T-helper 1 cell (primary cell): ENCODE measurements around the gene TET2.

Experiments
- DNase-seq, 5 donors: peaks; one replicate each; pipeline ENCODE4 v3.0.0-alpha.2; 2012 to 2020

Gene TET2

DNA sequence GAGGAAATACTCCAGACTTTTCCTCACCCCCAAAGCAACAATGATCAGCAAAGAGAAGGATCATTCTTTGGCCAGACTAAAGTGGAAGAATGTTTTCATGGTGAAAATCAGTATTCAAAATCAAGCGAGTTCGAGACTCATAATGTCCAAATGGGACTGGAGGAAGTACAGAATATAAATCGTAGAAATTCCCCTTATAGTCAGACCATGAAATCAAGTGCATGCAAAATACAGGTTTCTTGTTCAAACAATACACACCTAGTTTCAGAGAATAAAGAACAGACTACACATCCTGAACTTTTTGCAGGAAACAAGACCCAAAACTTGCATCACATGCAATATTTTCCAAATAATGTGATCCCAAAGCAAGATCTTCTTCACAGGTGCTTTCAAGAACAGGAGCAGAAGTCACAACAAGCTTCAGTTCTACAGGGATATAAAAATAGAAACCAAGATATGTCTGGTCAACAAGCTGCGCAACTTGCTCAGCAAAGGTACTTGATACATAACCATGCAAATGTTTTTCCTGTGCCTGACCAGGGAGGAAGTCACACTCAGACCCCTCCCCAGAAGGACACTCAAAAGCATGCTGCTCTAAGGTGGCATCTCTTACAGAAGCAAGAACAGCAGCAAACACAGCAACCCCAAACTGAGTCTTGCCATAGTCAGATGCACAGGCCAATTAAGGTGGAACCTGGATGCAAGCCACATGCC lies 89.7 kb downstream of the TET2 start:
- no peak for DNase-seq

DNA sequence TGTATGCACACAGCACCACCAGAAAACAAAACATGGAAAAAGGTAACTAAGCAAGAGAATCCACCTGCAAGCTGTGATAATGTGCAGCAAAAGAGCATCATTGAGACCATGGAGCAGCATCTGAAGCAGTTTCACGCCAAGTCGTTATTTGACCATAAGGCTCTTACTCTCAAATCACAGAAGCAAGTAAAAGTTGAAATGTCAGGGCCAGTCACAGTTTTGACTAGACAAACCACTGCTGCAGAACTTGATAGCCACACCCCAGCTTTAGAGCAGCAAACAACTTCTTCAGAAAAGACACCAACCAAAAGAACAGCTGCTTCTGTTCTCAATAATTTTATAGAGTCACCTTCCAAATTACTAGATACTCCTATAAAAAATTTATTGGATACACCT lies 90.2 kb downstream of the TET2 start:
- DNase-seq = no peak

DNA sequence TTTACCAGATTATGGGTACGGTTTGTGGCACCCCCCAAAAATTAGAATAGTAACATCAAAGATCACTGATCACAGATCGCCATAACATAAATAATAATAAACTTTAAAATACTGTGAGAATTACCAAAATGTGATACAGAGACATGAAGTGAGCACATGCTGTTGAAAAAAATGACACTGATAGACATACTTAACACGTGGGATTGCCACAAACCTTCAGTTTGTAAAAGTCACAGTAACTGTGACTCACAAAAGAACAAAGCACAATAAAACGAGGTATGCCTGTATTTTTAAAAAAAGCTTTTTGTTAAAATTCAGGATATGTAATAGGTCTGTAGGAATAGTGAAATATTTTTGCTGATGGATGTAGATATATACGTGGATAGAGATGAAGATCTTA lies 93.4 kb downstream of the TET2 start:
- no peak for DNase-seq

DNA sequence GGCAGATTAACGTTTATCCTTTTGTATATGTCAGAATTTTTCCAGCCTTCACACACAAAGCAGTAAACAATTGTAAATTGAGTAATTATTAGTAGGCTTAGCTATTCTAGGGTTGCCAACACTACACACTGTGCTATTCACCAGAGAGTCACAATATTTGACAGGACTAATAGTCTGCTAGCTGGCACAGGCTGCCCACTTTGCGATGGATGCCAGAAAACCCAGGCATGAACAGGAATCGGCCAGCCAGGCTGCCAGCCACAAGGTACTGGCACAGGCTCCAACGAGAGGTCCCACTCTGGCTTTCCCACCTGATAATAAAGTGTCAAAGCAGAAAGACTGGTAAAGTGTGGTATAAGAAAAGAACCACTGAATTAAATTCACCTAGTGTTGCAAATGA lies 94.8 kb downstream of the TET2 start:
- no peak for DNase-seq

DNA sequence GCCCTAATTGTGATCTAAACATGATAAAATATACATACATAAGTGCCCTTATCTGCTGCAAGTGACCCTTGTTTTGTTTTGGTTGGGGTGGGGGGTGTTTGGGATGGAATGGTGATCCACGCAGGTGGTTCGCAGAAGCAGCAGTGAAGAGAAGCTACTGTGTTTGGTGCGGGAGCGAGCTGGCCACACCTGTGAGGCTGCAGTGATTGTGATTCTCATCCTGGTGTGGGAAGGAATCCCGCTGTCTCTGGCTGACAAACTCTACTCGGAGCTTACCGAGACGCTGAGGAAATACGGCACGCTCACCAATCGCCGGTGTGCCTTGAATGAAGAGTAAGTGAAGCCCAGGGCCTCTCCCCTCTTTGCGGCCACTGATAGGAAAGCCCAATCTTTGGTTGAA lies 96.8 kb downstream of the TET2 start:
- no peak for DNase-seq

DNA sequence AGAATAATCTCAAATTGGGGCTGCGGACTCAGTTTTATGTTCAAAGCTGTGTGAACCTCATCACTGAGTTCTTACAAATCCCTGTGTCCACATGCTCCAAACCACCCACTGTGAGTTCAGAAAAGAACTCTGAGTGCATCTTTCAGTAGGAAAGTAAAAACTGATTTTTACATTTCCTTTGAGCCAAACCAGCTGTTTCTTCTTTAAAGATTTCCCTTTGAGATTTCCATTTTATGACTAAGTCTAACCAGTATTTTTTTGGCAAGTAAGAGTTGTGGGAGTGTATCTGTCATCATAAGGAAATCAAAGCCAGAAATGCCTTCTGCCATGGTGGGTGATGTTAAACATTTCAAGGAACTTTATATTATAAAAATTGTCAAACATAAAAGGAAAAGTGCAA lies 100.0 kb downstream of the TET2 start:
- no peak for DNase-seq

DNA sequence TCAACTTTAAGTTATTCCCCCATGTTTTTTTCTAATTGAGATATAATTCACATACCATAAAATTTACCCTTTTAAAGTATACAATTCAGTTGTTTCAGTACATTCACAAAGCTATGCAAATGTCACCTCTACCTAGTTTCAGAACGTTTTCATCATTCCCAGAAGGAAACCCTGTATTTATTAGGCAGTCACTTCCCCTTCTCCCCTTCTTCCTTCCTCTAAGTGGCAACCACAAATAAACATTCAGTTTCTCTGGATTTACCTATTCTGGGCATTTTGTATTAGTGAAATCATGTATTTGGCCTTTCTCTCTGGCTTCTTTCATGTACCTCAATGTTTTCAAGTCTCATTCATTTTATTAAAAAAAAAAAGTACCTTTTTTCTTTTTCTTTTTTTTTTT lies 101.9 kb downstream of the TET2 start:
- no peak for DNase-seq

DNA sequence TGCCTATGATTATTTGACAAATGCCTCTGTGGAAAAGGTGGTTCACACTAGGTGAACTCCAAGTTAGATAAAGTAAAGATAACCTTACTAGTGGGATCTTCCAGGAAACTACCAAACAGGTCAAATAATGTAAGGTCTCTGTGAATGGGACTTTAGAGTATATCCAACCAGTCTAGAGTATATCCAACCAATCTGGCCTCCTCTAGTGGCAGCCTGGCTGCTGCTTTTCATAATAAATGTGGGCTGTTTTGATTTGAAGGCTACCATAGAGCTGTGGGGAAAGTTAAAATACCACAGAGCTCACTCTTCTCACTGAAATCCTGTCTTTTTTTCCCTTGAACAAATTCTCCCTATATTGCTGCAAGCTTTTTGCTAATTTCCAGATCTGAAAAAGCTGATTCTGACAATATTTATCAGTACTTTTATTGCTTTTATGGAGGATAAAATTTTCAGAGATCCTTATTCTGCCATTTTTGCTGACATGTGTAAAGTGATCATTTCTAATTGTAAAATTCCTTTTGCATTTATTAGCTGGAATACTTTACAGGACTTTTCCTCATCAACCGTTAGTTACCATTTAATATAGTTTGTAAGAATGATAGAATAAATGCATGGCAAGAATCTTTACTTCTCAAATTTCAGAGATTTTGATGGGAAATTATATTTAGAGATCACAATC lies 111.3 kb downstream of the TET2 start:
- no peak for DNase-seq

DNA sequence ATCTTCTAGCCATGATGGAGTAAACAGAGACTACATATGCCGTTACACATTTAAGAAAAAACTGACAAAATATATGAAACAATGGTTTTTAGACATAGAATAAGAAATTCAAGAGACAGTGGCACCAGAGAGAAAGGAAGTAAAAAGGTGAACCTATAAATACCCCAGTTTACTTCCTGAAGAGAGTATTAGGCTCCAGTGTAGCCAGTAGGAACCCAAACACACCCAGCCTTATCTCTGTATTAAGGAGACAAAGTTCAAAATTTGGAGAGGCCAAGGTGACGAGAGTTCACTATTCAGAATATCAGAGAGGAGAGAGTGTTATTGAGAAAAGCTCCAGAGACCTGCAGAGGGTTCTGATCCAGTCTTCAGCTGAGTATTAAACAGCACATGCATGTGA lies 119.0 kb downstream of the TET2 start:
- DNase-seq = no peak

DNA sequence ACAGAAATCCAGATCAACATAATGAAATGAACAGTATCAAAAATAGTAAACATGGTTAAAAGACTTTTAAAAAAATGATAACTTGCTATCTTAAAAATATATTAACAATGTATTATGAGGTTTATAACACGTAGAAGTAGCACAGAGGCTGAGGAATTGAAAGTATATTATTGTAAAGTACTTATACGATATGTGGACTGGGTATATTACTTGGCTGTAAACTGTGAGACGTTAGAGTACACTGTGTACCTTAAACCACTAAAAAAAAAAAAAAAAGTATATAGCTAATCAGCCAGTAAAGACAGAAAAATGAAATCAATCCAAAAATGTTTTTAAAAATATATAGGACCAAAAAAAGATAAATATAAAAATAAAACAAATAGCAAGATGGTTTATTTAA lies 120.6 kb downstream of the TET2 start:
- DNase-seq = no peak

DNA sequence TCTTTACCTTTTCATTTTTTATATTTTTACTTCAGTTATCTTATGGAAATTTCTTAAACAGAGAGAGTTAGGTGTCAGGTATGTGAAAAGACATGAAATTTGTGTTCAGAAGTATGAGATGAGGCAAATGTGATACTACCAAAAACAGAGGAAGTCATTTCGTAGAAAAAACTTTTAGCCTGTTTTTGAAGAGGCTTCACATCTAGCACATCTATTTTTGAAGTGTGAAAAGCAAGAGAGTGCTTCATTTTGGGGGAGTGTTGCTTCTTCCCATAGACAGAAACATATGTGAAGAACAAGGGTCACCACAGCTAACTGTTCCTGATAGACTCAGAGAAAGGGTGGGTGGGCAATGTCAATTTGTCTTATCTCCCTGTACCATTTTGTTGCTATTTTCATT lies 125.3 kb downstream of the TET2 start:
- DNase-seq = no peak

DNA sequence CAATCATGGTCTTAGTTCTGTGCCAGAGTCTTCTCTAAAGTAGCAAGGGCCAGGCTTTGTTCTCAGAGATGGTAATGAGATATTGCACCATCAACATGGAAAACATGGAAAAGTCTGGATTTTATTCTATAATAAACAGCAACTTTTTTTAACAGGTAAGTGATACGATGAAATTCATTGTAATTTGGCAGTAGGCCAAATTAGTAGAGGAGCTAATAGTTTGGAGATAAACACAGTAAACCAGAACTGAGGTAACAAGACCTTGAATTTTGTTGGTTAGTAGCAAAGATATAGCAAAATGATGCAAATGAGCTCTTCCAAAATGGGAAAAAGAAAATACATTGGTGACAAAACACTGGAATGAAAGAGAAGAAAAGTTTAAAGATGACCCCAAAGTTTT lies 126.6 kb downstream of the TET2 start:
- DNase-seq = no peak

DNA sequence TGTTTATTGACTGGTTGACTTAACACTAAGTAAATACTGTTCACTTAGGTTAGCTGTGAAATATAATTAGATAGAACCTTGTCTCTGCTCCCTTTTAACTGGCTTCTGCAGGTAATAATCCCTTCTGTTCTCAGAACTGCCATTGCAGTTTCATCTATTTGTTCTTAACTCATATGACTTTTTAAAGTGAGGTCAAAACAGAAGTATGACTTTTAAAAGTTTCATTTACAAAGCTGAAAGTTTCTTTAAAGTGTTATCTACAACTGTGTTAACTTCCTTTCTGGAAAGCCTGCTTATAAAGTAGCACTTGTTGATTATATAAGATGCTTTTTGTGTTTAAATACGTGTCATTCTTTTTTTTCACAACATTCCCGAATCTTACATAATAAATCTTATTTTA lies 127.4 kb downstream of the TET2 start:
- DNase-seq = peak in 1 of 5 donors; percentile 3

DNA sequence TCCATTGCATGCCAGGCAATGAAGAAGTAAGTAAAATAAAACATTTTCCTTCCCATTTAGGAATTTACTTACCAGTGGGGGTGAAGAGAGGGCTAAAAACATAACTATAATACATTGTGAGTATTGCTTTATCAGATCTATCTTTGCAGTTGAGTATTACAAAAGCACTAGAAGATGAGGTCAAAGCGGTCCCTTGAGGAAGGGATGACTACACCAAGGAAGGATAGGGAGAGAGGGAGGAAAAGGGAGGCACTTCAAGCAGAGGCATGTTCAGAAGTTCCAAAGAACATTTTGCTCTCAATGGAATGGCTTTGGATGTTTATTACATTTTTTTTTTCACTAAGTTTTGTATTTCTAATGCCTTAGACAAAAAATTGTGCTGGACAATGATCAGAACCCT lies 127.8 kb downstream of the TET2 start:
- no peak for DNase-seq

DNA sequence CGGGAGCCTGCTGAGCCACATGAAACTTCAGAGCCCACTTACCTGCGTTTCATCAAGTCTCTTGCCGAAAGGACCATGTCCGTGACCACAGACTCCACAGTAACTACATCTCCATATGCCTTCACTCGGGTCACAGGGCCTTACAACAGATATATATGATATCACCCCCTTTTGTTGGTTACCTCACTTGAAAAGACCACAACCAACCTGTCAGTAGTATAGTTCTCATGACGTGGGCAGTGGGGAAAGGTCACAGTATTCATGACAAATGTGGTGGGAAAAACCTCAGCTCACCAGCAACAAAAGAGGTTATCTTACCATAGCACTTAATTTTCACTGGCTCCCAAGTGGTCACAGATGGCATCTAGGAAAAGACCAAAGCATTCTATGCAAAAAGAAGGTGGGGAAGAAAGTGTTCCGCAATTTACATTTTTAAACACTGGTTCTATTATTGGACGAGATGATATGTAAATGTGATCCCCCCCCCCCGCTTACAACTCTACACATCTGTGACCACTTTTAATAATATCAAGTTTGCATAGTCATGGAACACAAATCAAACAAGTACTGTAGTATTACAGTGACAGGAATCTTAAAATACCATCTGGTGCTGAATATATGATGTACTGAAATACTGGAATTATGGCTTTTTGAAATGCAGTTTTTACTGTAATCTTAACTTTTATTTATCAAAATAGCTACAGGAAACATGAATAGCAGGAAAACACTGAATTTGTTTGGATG lies 129.9 kb downstream of the TET2 start:
- DNase-seq = no peak

DNA sequence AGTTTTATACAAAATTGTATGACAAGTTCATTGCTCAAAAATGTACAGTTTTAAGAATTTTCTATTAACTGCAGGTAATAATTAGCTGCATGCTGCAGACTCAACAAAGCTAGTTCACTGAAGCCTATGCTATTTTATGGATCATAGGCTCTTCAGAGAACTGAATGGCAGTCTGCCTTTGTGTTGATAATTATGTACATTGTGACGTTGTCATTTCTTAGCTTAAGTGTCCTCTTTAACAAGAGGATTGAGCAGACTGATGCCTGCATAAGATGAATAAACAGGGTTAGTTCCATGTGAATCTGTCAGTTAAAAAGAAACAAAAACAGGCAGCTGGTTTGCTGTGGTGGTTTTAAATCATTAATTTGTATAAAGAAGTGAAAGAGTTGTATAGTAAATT lies 131.0 kb downstream of the TET2 start:
- DNase-seq = no peak

DNA sequence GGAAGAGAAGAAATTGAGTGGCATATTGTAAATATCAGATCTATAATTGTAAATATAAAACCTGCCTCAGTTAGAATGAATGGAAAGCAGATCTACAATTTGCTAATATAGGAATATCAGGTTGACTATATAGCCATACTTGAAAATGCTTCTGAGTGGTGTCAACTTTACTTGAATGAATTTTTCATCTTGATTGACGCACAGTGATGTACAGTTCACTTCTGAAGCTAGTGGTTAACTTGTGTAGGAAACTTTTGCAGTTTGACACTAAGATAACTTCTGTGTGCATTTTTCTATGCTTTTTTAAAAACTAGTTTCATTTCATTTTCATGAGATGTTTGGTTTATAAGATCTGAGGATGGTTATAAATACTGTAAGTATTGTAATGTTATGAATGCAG lies 132.6 kb downstream of the TET2 start:
- no peak for DNase-seq

DNA sequence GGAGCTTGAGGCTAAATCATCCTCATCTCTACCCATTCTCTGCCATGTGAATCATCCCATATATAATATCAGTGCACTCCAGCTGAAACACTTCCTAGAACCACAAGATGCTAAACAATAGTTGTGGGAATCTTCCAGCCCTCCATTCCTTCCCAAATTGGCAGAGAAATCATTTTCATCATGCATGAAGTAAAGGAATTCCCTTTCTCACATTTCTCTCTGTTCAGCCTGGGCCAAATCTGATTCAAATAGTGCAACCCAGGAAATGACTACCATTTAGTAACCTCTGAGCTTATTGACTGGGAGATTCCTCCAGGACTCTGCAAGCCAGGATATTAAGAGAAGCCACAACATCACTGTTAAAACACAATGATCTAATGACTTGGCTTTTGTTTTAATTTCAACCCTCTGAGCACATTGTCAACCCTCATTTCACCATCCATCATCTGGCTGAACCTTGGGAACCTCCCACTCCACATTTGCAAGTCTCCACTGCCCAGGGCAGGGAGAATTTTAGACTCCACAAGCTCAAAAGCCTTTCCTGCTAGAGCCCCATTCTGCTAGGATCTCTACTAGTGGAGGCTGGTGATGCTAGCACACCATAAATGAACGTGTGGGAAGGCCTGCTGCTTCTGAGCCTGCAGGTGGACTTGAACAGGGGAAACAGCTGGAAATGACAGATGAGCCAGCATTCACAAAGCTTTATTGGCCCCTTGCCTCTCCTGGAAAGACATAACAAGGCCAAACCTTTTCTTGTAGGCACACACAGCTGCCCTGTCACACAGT lies 133.9 kb downstream of the TET2 start:
- DNase-seq = no peak

DNA sequence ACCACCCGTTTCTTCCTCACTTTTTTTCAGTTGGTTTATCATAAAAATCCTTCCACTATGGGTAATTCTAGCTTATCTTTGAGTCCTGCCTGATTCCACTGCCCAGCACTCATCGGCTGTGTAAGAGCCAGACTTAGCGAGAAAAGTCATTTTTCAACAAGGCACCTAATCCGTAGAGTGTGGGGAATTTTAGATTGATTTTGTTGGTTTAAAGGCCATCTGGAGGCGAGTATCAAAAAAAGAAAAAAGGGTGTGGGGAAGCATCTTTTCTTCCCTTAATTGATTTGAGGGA lies 134.4 kb downstream of the TET2 start:
- DNase-seq = no peak

DNA sequence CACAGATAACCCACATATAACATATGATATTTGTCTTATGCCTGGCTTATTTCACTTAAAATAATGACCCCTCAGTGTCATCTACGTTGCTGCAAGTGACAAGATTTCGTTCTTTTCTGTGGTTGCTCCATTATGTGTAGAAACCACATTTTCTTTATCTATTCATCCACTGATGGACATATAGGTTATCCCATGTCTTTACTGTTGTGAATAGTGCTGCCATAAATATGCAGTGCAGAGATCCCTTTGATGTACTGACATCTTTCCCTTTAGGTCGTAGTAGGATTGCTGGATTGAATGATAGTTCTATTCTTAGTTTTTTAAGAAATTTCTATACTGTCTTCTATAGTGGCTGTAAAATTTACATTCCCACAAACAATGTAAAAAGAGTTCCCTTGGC lies 135.8 kb downstream of the TET2 start:
- DNase-seq = no peak

DNA sequence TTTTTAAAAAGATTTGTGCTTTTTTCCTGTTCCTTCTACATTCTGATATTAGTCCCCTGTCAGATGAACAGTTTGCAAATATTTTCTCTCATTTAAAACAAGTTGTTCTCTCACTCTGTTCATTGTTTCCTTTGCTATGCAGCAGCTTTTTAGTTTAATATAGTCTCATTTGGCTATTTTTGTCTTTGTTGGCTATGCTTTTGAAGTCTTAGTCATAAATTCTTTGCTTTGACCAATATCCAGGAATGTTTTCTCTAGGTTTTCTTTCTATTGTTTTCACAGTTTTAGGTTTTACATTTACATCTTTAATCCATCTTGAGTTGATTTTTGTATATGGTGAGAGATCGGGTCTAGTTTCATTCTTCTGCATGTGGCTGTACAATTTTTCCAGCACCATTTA lies 136.8 kb downstream of the TET2 start:
- no peak for DNase-seq

DNA sequence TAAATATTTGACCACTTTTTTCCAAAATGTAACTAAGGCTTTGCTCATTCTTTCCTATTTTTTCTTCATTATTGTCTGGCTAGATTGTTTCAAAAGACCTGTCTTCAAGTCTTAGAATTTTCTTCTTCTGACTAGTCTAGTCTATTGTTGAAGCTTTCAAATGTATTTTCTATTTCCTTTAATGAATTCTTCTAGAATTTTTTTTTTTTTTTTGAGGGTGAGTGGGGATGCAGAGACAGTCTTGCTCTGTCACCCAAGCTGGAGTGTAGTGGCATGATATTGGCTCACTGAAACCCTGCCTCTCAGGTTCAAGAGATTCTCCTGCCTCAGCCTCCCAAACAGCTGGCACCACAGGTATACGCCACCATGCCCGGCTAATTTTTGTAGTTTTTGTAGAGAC lies 141.4 kb downstream of the TET2 start:
- DNase-seq = no peak

DNA sequence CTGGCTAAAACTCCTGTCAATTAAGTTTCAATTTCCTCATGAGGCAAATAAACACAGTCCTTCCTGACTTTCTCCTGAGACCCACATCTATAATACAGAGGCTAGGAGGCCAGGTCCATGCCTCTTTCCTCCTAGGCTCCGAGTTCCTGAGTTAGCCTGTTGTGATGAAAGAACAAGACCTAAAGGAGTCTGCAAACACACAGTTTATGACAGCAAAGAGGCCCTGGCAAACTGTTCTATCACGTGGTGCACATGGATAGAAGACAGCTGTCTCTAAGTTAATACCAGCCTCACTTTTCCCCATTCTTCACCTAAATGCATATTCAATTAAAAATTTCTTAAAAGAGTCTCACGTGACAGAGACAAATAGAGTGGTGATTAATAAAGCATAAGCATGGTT lies 145.2 kb downstream of the TET2 start:
- no peak for DNase-seq

DNA sequence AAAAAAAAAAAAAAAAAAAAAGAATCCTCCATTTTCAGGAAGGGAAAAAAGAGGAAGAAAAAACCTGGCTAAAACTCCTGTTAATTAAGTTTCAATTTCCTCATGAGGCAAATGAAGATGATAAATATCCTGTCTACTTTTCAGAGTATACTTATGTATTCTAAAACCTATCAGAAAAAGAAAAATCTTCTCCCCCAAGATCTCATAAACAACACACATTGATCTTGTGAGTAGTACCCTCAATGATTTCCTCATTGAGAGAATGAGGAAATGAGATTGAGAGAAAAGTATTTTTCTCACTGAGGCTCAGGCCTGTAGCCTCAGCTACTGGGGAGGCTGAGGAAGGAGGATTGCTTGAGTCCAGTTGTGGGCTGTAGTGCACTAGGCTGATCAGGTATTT lies 146.7 kb downstream of the TET2 start:
- DNase-seq = no peak
